Vagina (tissue), 2 donors: ENCODE measurements around the gene MLXIPL. TPM values are rescaled to one million over a fixed set of nuclear protein-coding genes. Genes with fewer than 3 reads are reported as not detected.
A peak's percentile ranks its signal among the peaks of the same experiment; 100 is the strongest.

Experiments used
- DNase-seq, 2 donors: peaks; one replicate each; pipeline ENCODE4 v3.0.0-alpha.2; 2017; ENCODE audit errors: extremely low spot score in 2 of 2
- H3K27ac ChIP-seq: fragments of 200-600 bp; sonication (generic); one replicate; pipeline ENCODE4 v1.5.1; 2019
- H3K27me3 ChIP-seq: fragments of 200-600 bp; sonication (generic); one replicate; pipeline ENCODE4 v1.5.1; 2019
- H3K36me3 ChIP-seq, 2 donors: fragments of 200-600 bp; sonication (generic); one replicate each; pipeline ENCODE4 v1.5.1; 2017 to 2019
- H3K4me1 ChIP-seq: fragments of 200-600 bp; sonication (generic); one replicate; pipeline ENCODE4 v1.5.1; 2019
- H3K4me3 ChIP-seq, 2 donors: fragments of 200-600 bp; sonication (generic); 1 replicate in 1 of 2; 2 replicates in 1 of 2; pipeline ENCODE4 v1.5.1; 2016 to 2019
- H3K9me3 ChIP-seq: fragments of 200-600 bp; sonication (generic); one replicate; pipeline ENCODE4 v1.5.1; 2019
- CTCF ChIP-seq, 3 experiments: fragments of 450-650 bp in 2 of 3; fragments of 200-600 bp in 1 of 3; sonication (generic) in 1 of 3; IDR thresholded peaks; one replicate each; pipeline ENCODE4 v1.5.1; 2017 to 2019; ENCODE audit warnings: antibody characterized with exemption in 3 of 3, mild to moderate bottlenecking in 2 of 3, moderate library complexity in 2 of 3
- POLR2A ChIP-seq, 2 donors: fragments of 450-650 bp; IDR thresholded peaks; one replicate each; pipeline ENCODE4 v1.6.1; 2017; ENCODE audit warnings: antibody characterized with exemption in 2 of 2, mild to moderate bottlenecking in 2 of 2, moderate library complexity in 2 of 2
- POLR2AphosphoS5 ChIP-seq, 2 donors: sonication (generic); formaldehyde crosslinking; IDR thresholded peaks; one replicate each; pipeline ENCODE4 v1.9.0; 2017; ENCODE audit warnings: antibody characterized with exemption in 2 of 2, mild to moderate bottlenecking in 2 of 2, low read depth in 1 of 2; ENCODE audit not compliant: insufficient read depth in 1 of 2
- intact Hi-C: fragments of 100-400 bp; cut with DNase I; formaldehyde crosslinking; loops from one replicate; pipeline ENCODE4 v1.15.1; 2023
- total RNA-seq: library from RNA; depleted of rRNA; stranded (reverse); fragments of >200 nt; gene quantifications from one replicate; pipeline ENCODE4 v1.2.3, GENCODE V29; 2016

The MLXIPL gene
- total RNA-seq, 1 donor from 2014 or later, result 6.1 TPM

- no peaks in the 10 kb centered on the region for H3K27me3 ChIP-seq
- no peaks in the 10 kb centered on the region for H3K4me1 ChIP-seq
Observed at GRCh38 chr7:73633323-73633722, 9.0 kb upstream of the MLXIPL start.

GRCh38 chr7:73631558-73631957 lies 7.2 kb upstream of the MLXIPL start:
- Histone ChIP-seq H3K36me3 (no peaks in the 10 kb centered on the region), H3K9me3 (no peaks in the 10 kb centered on the region), H3K4me3 (no peak overlapping the region), H3K4me1 (no peaks in the 10 kb centered on the region), H3K27me3 (no peaks in the 10 kb centered on the region), H3K27ac (no peak overlapping the region)
- no peak for DNase-seq
- intact Hi-C loops, result no loop called here
- TF ChIP-seq POLR2A (IDR thresholded peaks at IDR 0.05) (no peak), POLR2AphosphoS5 (IDR thresholded peaks at IDR 0.05; ENCODE audit: insufficient read depth in 1 of 2, low read depth in 1 of 2) (no peak), CTCF (IDR thresholded peaks at IDR 0.05) (no peak)

More at GRCh38 chr7:73633323-73633722, 9.0 kb upstream of the MLXIPL start:
- Histone ChIP-seq H3K27ac (no peak overlapping the region), H3K9me3 (no peaks in the 10 kb centered on the region), H3K36me3 (no peaks in the 10 kb centered on the region), H3K4me3 (no peak overlapping the region)
- TF ChIP-seq POLR2AphosphoS5 (IDR thresholded peaks at IDR 0.05; ENCODE audit: insufficient read depth in 1 of 2, low read depth in 1 of 2) (no peak), CTCF (IDR thresholded peaks at IDR 0.05) (no peak), POLR2A (IDR thresholded peaks at IDR 0.05) (no peak)
- intact Hi-C loops, result no loop called here
- no peak for DNase-seq

- H3K4me1 ChIP-seq, result peaks cover 10% of the 10 kb centered on the region
- no peak for TF ChIP-seq CTCF (IDR thresholded peaks at IDR 0.05)
- H3K36me3 ChIP-seq, result no peaks in the 10 kb centered on the region
- peak in 1 of 2 donors; percentile 70 for DNase-seq
- H3K4me3 ChIP-seq, result no peak overlapping the region
- intact Hi-C loops, result no loop called here
- no peak overlapping the region for H3K27ac ChIP-seq
- H3K27me3 ChIP-seq, result no peaks in the 10 kb centered on the region
- no peaks in the 10 kb centered on the region for H3K9me3 ChIP-seq
Observed at GRCh38 chr7:73628504-73628903, 4.2 kb upstream of the MLXIPL start.

- Histone ChIP-seq H3K4me3 (no peak overlapping the region), H3K27ac (no peak overlapping the region), H3K9me3 (no peaks in the 10 kb centered on the region), H3K27me3 (no peaks in the 10 kb centered on the region), H3K36me3 (no peaks in the 10 kb centered on the region), H3K4me1 (peaks cover 22% of the 10 kb centered on the region)
- no peak for DNase-seq
- TF ChIP-seq POLR2AphosphoS5 (IDR thresholded peaks at IDR 0.05; ENCODE audit: insufficient read depth in 1 of 2, low read depth in 1 of 2), result no peak
- TF ChIP-seq CTCF (IDR thresholded peaks at IDR 0.05), result no peak
- intact Hi-C loops, result no loop called here
Observed at GRCh38 chr7:73626814-73627213, 2.5 kb upstream of the MLXIPL start.

GRCh38 chr7:73625276-73625675 lies 954 bp upstream of the MLXIPL start:
- DNase-seq, result no peak
- Histone ChIP-seq H3K27ac (no peak overlapping the region), H3K36me3 (no peaks in the 10 kb centered on the region), H3K4me3 (no peak overlapping the region), H3K9me3 (no peaks in the 10 kb centered on the region), H3K27me3 (no peaks in the 10 kb centered on the region), H3K4me1 (peaks cover 22% of the 10 kb centered on the region)
- intact Hi-C loops, result no loop called here
- TF ChIP-seq CTCF (IDR thresholded peaks at IDR 0.05), result no peak
- TF ChIP-seq POLR2A (IDR thresholded peaks at IDR 0.05), result no peak
- TF ChIP-seq POLR2AphosphoS5 (IDR thresholded peaks at IDR 0.05; ENCODE audit: insufficient read depth in 1 of 2, low read depth in 1 of 2), result no peak
